Adrenal gland (tissue), 12 donors: ENCODE measurements around the gene ZNF518A. TPM values are rescaled to one million over a fixed set of nuclear protein-coding genes. Genes with fewer than 3 reads are reported as not detected.

ENCODE experiments used
- DNase-seq, 7 donors: peaks; one replicate each; pipeline ENCODE4 v3.0.0-alpha.2; 2019 to 2020
- H3K27ac ChIP-seq, 5 donors: fragments of 200-600 bp; sonication (generic) in 4 of 5; 1 replicate in 3 of 5; 2 replicates in 2 of 5; pipeline versions ENCODE4 v1.5.1 to v1.8.0; 2016 to 2020; ENCODE audit warnings: mild to moderate bottlenecking in 1 of 5
- H3K27me3 ChIP-seq: fragments of 200-600 bp; 2 replicates; pipeline ENCODE4 v1.8.0; 2021
- H3K36me3 ChIP-seq, 2 donors: fragments of 200-600 bp; replicated peaks in 1 of 2; 1 replicate in 1 of 2; 2 replicates in 1 of 2; pipeline versions ENCODE4 v1.5.1 to v1.8.0; 2018 to 2022
- H3K4me1 ChIP-seq, 2 donors: fragments of 200-600 bp; replicated peaks in 1 of 2; 1 replicate in 1 of 2; 2 replicates in 1 of 2; pipeline versions ENCODE4 v1.5.1 to v1.8.0; 2018 to 2021
- H3K4me3 ChIP-seq, 4 donors: fragments of 200-600 bp; sonication (generic) in 3 of 4; one replicate each; pipeline ENCODE4 v1.5.1; 2016 to 2018
- H3K9me3 ChIP-seq, 3 donors: fragments of 200-600 bp; sonication (generic) in 1 of 3; replicated peaks in 1 of 3; 1 replicate in 2 of 3; 2 replicates in 1 of 3; pipeline versions ENCODE4 v1.5.1 to v1.8.0; 2016 to 2021
- CTCF ChIP-seq, 6 experiments: fragments of 450-650 bp in 4 of 6; fragments of 200-600 bp in 2 of 6; sonication (generic) in 1 of 6; IDR thresholded peaks; 1 replicate in 5 of 6; 2 replicates in 1 of 6; pipeline versions ENCODE4 v1.5.1 to v1.8.0; 2016 to 2021; ENCODE audit warnings: antibody characterized with exemption in 6 of 6, mild to moderate bottlenecking in 2 of 6, moderate library complexity in 1 of 6
- POLR2A ChIP-seq, 2 donors: fragments of 450-650 bp; IDR thresholded peaks; one replicate each; pipeline ENCODE4 v1.6.1; 2017; ENCODE audit warnings: antibody characterized with exemption in 2 of 2, mild to moderate bottlenecking in 2 of 2, moderate library complexity in 1 of 2
- WGBS, 4 donors: extraction: QIAGEN DNeasy Blood & Tissue Kit in 2 of 4; methylation state at CpG; one replicate each; pipeline versions ENCODE4 v1.1.5 to v1.1.7; 2013 to 2017; 5-methylcytosine and 5-hydroxymethylcytosine counted together
- intact Hi-C, 2 donors: fragments of 100-400 bp; cut with DNase I; formaldehyde crosslinking; loops; one replicate each; pipeline versions ENCODE4 v1.14.1 to v1.15.0; 2022 to 2023
- polyA plus RNA-seq, 3 donors: library from polyadenylated mRNA; stranded (reverse); fragments of 200-250 nt in 2 of 3; fragments of 350-450 nt in 1 of 3; fragmentation: Illumina TruSeq in 1 of 3; extraction: RNeasy Lipid Tissue Mini Kit (QIAGEN cat#74804) in 1 of 3; gene quantifications; one replicate each; pipeline ENCODE4 v1.2.3, GENCODE V29; 2013 to 2014
- total RNA-seq, 9 donors: library from RNA; depleted of rRNA in 4 of 9; stranded (reverse); fragments of >200 nt in 4 of 9; fragments of 120-200 nt in 1 of 9; fragmentation: NEBNext Ultra II Directional in 1 of 9; extraction: Animal tissue kit (Norgen Biotek cat#: 25700) in 1 of 9; gene quantifications; one replicate each; pipeline versions ENCODE4 v1.1.0 to v1.2.4, GENCODE V29; 2013 to 2023
- donor health status: healthy with polysubstance abuse.
- donor health status: Bipolar disorder and iron deficiency.
- donor health status: DM: yes; HTN: yes; CAD: no.
- donor health status: DM: no; HTN: no; CAD: no.
- donor health status: DM: no; HTN: no; CAD: no.
- donor health status: DM: yes; HTN: yes; CAD: no.

The ZNF518A gene
- total and polyA plus RNA-seq, 12 donors: 6.3 to 56.0 (median 13.9) TPM

- peaks cover 45% of the 10 kb centered on the region for H3K27me3 ChIP-seq
- 47 to 50% (median 48%) methylated on average over 3 of the region's 3 CpGs for WGBS, 4 donors
Observed at GRCh38 chr10:96107623-96108038, 22.5 kb upstream of the ZNF518A start.

GRCh38 chr10:96112531-96112930 lies 17.6 kb upstream of the ZNF518A start:
- no peak for DNase-seq
- intact Hi-C loops: no loop called here
- TF ChIP-seq CTCF (IDR thresholded peaks at IDR 0.05) (no peak), POLR2A (IDR thresholded peaks at IDR 0.05) (no peak)
- Histone ChIP-seq H3K9me3 (peaks cover 0 to 7% (median 4%) of the 10 kb centered on the region in 3 donors), H3K27ac (no peak overlapping the region), H3K4me1 (no peaks in the 10 kb centered on the region), H3K27me3 (peaks cover 68% of the 10 kb centered on the region), H3K4me3 (no peak overlapping the region), H3K36me3 (no peaks in the 10 kb centered on the region)
- WGBS, 4 donors: 84 to 91% (median 88%) methylated on average over 7 of the region's 7 CpGs

More at GRCh38 chr10:96107623-96108038, 22.5 kb upstream of the ZNF518A start:
- TF ChIP-seq POLR2A (IDR thresholded peaks at IDR 0.05) (no peak), CTCF (IDR thresholded peaks at IDR 0.05) (no peak)
- Histone ChIP-seq H3K9me3 (peaks cover 0 to 7% (median 4%) of the 10 kb centered on the region in 3 donors), H3K36me3 (no peaks in the 10 kb centered on the region), H3K4me1 (no peaks in the 10 kb centered on the region), H3K4me3 (no peak overlapping the region), H3K27ac (no peak overlapping the region)
- DNase-seq: no peak
- intact Hi-C loops: no loop called here

- no peak for DNase-seq
- Histone ChIP-seq H3K4me1 (no peaks in the 10 kb centered on the region), H3K27me3 (peaks cover 49% of the 10 kb centered on the region), H3K9me3 (no peaks in the 10 kb centered on the region), H3K4me3 (no peak overlapping the region), H3K27ac (no peak overlapping the region), H3K36me3 (no peaks in the 10 kb centered on the region)
- 85 to 88% (median 86%) methylated on average over 19 to 21 of the region's 21 CpGs for WGBS, 4 donors
- TF ChIP-seq POLR2A (IDR thresholded peaks at IDR 0.05) (no peak), CTCF (IDR thresholded peaks at IDR 0.05) (no peak)
- intact Hi-C loops: no loop called here
Observed at GRCh38 chr10:96118604-96119450, 11.3 kb upstream of the ZNF518A start.

GRCh38 chr10:96122824-96123223 lies 7.3 kb upstream of the ZNF518A start:
- TF ChIP-seq POLR2A (IDR thresholded peaks at IDR 0.05) (no peak), CTCF (IDR thresholded peaks at IDR 0.05) (no peak)
- H3K27ac ChIP-seq: no peak overlapping the region
- H3K9me3 ChIP-seq: no peaks in the 10 kb centered on the region
- intact Hi-C loops: no loop called here
- peaks cover 48% of the 10 kb centered on the region for H3K27me3 ChIP-seq
- DNase-seq: no peak
- H3K4me3 ChIP-seq: no peak overlapping the region
- H3K4me1 ChIP-seq: no peaks in the 10 kb centered on the region
- no peaks in the 10 kb centered on the region for H3K36me3 ChIP-seq
